Osteocyte (in vitro differentiated cells): ENCODE measurements around the gene CDKN2C. TPM values are rescaled to one million over a fixed set of nuclear protein-coding genes. Genes with fewer than 3 reads are reported as not detected.

Source experiments
- DNase-seq: peaks from one replicate; pipeline ENCODE4 v3.0.0; 2021; ENCODE audit warnings: mixed read lengths; ENCODE audit not compliant: unreplicated experiment; ENCODE audit errors: extremely low spot score
- H3K27ac Mint-ChIP-seq: one replicate; pipeline ENCODE4 v1.8.0; 2021; ENCODE audit warnings: mild to moderate bottlenecking, mixed read lengths; ENCODE audit not compliant: unreplicated experiment
- H3K27me3 Mint-ChIP-seq: one replicate; pipeline ENCODE4 v1.8.0; 2021; ENCODE audit warnings: mixed read lengths; ENCODE audit not compliant: unreplicated experiment
- H3K36me3 Mint-ChIP-seq: one replicate; pipeline ENCODE4 v1.8.0; 2021; ENCODE audit warnings: mixed read lengths; ENCODE audit not compliant: unreplicated experiment
- H3K4me1 Mint-ChIP-seq: one replicate; pipeline ENCODE4 v1.8.0; 2021; ENCODE audit warnings: mixed read lengths; ENCODE audit not compliant: unreplicated experiment
- H3K4me3 Mint-ChIP-seq: one replicate; pipeline ENCODE4 v1.8.0; 2021; ENCODE audit warnings: mild to moderate bottlenecking, moderate library complexity, mixed read lengths; ENCODE audit not compliant: unreplicated experiment
- H3K9me3 Mint-ChIP-seq: one replicate; pipeline ENCODE4 v1.8.0; 2021; ENCODE audit warnings: mixed read lengths; ENCODE audit not compliant: unreplicated experiment
- total RNA-seq: library from RNA; stranded (reverse); gene quantifications from 2 replicates; pipeline ENCODE4 v1.2.1, GENCODE V29; 2021
- TF ChIP-seq, protein P1 (sequence below): fragments of 200-600 bp; sonication (generic); IDR thresholded peaks from 2 replicates; pipeline ENCODE4 v1.5.0; 2021; ENCODE audit warnings: antibody characterized with exemption, mild to moderate bottlenecking, moderate library complexity

The CDKN2C gene
- total RNA-seq, 1 donor from 2014 or later, result 9.2 TPM

GRCh38 chr1:50973875-50974617 is 4.0 kb downstream of the CDKN2C start:
- no peaks in the 10 kb centered on the region for H3K36me3 Mint-ChIP-seq
- H3K9me3 Mint-ChIP-seq, result no peaks in the 10 kb centered on the region
- no peak for DNase-seq
- H3K27ac Mint-ChIP-seq, result no peak overlapping the region
- no peak overlapping the region for H3K4me3 Mint-ChIP-seq
- H3K27me3 Mint-ChIP-seq, result peaks cover 15% of the 10 kb centered on the region
- H3K4me1 Mint-ChIP-seq, result peaks cover 37% of the 10 kb centered on the region
- TF ChIP-seq, protein P1, sequence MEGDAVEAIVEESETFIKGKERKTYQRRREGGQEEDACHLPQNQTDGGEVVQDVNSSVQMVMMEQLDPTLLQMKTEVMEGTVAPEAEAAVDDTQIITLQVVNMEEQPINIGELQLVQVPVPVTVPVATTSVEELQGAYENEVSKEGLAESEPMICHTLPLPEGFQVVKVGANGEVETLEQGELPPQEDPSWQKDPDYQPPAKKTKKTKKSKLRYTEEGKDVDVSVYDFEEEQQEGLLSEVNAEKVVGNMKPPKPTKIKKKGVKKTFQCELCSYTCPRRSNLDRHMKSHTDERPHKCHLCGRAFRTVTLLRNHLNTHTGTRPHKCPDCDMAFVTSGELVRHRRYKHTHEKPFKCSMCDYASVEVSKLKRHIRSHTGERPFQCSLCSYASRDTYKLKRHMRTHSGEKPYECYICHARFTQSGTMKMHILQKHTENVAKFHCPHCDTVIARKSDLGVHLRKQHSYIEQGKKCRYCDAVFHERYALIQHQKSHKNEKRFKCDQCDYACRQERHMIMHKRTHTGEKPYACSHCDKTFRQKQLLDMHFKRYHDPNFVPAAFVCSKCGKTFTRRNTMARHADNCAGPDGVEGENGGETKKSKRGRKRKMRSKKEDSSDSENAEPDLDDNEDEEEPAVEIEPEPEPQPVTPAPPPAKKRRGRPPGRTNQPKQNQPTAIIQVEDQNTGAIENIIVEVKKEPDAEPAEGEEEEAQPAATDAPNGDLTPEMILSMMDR, result no peak

- no peak overlapping the region for H3K27ac Mint-ChIP-seq
- no peak overlapping the region for H3K4me3 Mint-ChIP-seq
- peaks cover 38% of the 10 kb centered on the region for H3K4me1 Mint-ChIP-seq
- H3K36me3 Mint-ChIP-seq, result no peaks in the 10 kb centered on the region
- no peaks in the 10 kb centered on the region for H3K9me3 Mint-ChIP-seq
- no peak for DNase-seq
- H3K27me3 Mint-ChIP-seq, result peaks cover 19% of the 10 kb centered on the region
- TF ChIP-seq, protein P1, result no peak
Observed at GRCh38 chr1:50974618-50974935, 4.5 kb downstream of the CDKN2C start.

- Mint-ChIP-seq H3K4me1 (peaks cover 38% of the 10 kb centered on the region), H3K27me3 (peaks cover 26% of the 10 kb centered on the region), H3K9me3 (no peaks in the 10 kb centered on the region), H3K27ac (no peak overlapping the region), H3K36me3 (peaks cover 2% of the 10 kb centered on the region), H3K4me3 (no peak overlapping the region)
- no peak for DNase-seq
- TF ChIP-seq, protein P1, result no peak
Observed at GRCh38 chr1:50975436-50975835, 5.4 kb downstream of the CDKN2C start.

DNA sequence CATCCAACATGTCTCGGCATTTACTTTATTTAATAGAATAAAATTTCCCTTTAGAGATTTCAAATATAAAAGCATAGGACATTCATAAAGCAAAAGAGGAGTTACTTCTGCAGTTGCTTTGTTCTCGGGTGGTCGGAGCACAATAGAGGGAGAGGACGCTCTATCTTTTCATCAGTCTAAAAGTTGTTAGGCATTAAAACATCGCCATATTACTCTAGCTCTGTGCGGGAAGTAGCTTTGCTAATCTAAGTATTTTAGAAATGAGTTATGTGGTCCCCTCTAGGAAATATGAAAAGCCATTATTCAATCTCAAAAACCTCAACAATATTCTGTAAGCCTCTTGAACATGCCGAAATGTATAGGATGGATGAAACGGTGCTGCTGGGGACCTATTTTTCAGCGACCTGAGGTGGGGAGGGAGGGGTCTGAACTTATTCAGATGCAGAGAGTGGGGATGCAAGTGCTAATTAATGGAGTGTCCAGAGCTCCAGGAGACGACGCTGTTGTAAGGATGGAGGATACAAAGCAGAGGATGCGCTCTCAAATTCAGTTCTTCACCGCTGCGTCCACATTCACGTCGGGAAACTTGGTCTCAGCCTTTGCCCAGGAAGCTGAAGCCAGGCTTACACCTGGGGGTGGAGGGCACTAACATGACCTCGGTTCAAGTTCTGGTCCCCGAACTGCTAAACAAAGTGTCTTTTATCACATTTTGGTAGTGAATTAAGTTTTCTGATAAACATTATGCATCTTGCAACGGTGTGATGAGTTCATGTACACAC is 6.3 kb downstream of the CDKN2C start:
- H3K4me1 Mint-ChIP-seq, result peaks cover 32% of the 10 kb centered on the region
- H3K4me3 Mint-ChIP-seq, result peak overlapping the region; percentile 79
- DNase-seq, result no peak
- no peaks in the 10 kb centered on the region for H3K9me3 Mint-ChIP-seq
- H3K27me3 Mint-ChIP-seq, result peaks cover 31% of the 10 kb centered on the region
- H3K36me3 Mint-ChIP-seq, result peaks cover 2% of the 10 kb centered on the region
- TF ChIP-seq, protein P1, result no peak
- H3K27ac Mint-ChIP-seq, result no peak overlapping the region

DNA sequence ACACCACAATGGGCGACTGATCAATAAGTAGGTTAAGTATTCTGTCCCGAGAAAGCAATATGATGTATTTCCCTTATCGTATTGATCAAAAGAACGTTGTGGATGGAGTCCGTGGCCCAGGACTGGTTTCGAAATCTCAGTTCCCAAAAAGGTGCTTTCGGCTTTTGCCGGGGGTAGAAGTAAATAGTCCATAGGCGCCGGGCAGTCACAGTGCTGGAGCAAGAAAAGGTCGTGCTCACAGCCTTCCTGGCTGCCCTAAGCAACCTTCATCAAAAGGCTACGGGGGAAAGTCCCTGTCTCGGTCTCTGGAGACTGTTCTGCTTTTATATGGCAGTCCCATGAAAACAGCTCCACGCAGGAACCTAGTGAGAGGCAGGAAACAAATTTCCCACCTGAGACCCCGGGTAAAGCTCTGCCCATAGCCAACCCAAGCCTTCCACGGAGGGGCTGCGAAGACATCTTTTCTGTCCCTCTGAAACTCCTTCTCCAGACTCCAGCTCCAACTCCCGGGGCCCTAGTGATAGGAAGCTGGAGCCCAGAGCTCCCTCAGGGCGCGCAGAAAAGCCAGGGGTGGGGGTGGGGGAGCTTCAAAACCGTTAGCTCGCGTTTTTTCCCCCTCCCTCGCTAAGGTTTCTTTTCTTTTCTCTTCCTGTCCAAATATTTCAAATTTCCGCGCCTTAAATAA is 7.0 kb downstream of the CDKN2C start:
- Mint-ChIP-seq H3K4me3 (peak overlapping the region; percentile 79), H3K4me1 (peaks cover 28% of the 10 kb centered on the region), H3K27ac (peak overlapping the region; percentile 18), H3K27me3 (peaks cover 39% of the 10 kb centered on the region), H3K36me3 (peaks cover 2% of the 10 kb centered on the region), H3K9me3 (no peaks in the 10 kb centered on the region)
- TF ChIP-seq, protein P1, result no peak
- DNase-seq, result no peak
